Lung (tissue), 12 donors: ENCODE data around the gene VSNL1. TPM values are rescaled to one million over a fixed set of nuclear protein-coding genes. Genes with fewer than 3 reads are reported as not detected.

ENCODE experiments used
- ATAC-seq: fragments of 200-7000 bp; cut with Tn5 transposase; one replicate; pipeline ENCODE4 v1.9.1; 2020; ENCODE audit warnings: moderate number of reproducible peaks; ENCODE audit not compliant: insufficient read depth, low FRiP score
- DNase-seq, 3 donors: peaks; one replicate each; pipeline ENCODE4 v3.0.0-alpha.2; 2013 to 2017
- H3K27ac ChIP-seq, 2 donors: one replicate each; pipeline ENCODE4 v1.5.1; 2013; ENCODE audit warnings: mild to moderate bottlenecking in 2 of 2, moderate library complexity in 2 of 2, control low read depth in 1 of 2, inconsistent platforms in 1 of 2, low read depth in 1 of 2, low read length in 1 of 2
- H3K27me3 ChIP-seq, 3 donors: one replicate each; pipeline ENCODE4 v1.5.1; 2013; ENCODE audit warnings: low read length in 2 of 3; ENCODE audit not compliant: control insufficient read depth in 3 of 3, insufficient read depth in 3 of 3
- H3K36me3 ChIP-seq, 4 donors: one replicate each; pipeline ENCODE4 v1.5.1; 2013; ENCODE audit warnings: low read length in 4 of 4, mild to moderate bottlenecking in 1 of 4, moderate library complexity in 1 of 4; ENCODE audit not compliant: control insufficient read depth in 4 of 4, insufficient read depth in 4 of 4
- H3K4me1 ChIP-seq, 5 donors: one replicate each; pipeline ENCODE4 v1.5.1; 2013; ENCODE audit warnings: low read length in 5 of 5, mild to moderate bottlenecking in 2 of 5, moderate library complexity in 1 of 5; ENCODE audit not compliant: control insufficient read depth in 5 of 5, insufficient read depth in 5 of 5
- H3K4me3 ChIP-seq: one replicate; pipeline ENCODE4 v1.5.1; 2013; ENCODE audit warnings: mild to moderate bottlenecking, control low read depth, moderate library complexity
- H3K9ac ChIP-seq, 2 donors: one replicate each; pipeline ENCODE4 v1.5.1; 2013; ENCODE audit warnings: low read length in 2 of 2, control low read depth in 1 of 2; ENCODE audit not compliant: insufficient read depth in 1 of 2
- H3K9me3 ChIP-seq, 4 donors: one replicate each; pipeline ENCODE4 v1.5.1; 2013; ENCODE audit warnings: low read length in 3 of 4, mild to moderate bottlenecking in 1 of 4, moderate library complexity in 1 of 4; ENCODE audit not compliant: control insufficient read depth in 4 of 4, insufficient read depth in 3 of 4
- WGBS, 2 donors: extraction: QIAGEN DNeasy Blood & Tissue Kit; methylation state at CpG; one replicate each; pipeline ENCODE4 v1.1.7; 2013; 5-methylcytosine and 5-hydroxymethylcytosine counted together
- polyA plus RNA-seq, 2 donors: library from polyadenylated mRNA; stranded (reverse); fragments of 200-250 nt; gene quantifications; one replicate each; pipeline ENCODE4 v1.2.1, GENCODE V29; 2013
- total RNA-seq, 2 donors: library from RNA; depleted of rRNA in 1 of 2; stranded (reverse); fragments of >200 nt in 1 of 2; gene quantifications; one replicate each; pipeline ENCODE4 v1.2.1, GENCODE V29; 2014 to 2021
- TF ChIP-seq, protein P1 (sequence below): IDR thresholded peaks from 2 replicates; pipeline ENCODE4 v1.5.1; 2012; ENCODE audit warnings: mild to moderate bottlenecking; ENCODE audit errors: control extremely low read depth, extremely low read depth
- donor health status: control.
- donor health status: control.
- donor health status: Bipolar disorder and iron deficiency.
- donor health status: healthy.
- donor health status: DM: yes; HTN: yes; CAD: no.

The VSNL1 gene
- total and polyA plus RNA-seq, 4 donors = 0.87 to 6.9 (median 1.5) TPM

DNA sequence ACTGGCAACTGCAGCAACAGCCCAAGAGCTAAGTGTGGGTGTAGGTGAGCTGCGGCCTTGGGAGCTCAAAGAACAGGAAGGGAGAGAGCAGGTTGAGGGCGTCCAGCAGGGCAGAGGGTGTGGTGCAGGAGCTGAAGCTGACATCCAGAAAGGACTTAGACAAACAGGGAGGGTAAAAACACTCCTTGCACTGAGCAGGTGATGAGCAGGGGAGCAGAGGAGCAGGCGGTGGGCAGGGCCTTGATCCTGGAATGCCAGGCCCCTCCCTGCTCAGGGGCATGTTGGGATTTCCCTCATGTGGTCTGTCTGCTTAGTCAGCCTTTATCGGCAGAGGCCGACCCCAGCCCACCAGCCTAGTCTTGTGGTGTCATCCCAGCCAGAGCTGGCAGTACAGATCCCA, 63.6 kb downstream of the VSNL1 start:
- Histone ChIP-seq H3K36me3 (no peaks in the 10 kb centered on the region), H3K27me3 (no peaks in the 10 kb centered on the region), H3K9me3 (peaks cover 0 to 2% (median 0%) of the 10 kb centered on the region in 4 donors), H3K9ac (no peak overlapping the region), H3K4me1 (peaks cover 0 to under 1% (median 0%) of the 10 kb centered on the region in 5 donors), H3K4me3 (no peak overlapping the region), H3K27ac (no peak overlapping the region)
- 92 to 95% methylated on average over 5 of the region's 5 CpGs for WGBS, 2 donors
- TF ChIP-seq, protein P1, sequence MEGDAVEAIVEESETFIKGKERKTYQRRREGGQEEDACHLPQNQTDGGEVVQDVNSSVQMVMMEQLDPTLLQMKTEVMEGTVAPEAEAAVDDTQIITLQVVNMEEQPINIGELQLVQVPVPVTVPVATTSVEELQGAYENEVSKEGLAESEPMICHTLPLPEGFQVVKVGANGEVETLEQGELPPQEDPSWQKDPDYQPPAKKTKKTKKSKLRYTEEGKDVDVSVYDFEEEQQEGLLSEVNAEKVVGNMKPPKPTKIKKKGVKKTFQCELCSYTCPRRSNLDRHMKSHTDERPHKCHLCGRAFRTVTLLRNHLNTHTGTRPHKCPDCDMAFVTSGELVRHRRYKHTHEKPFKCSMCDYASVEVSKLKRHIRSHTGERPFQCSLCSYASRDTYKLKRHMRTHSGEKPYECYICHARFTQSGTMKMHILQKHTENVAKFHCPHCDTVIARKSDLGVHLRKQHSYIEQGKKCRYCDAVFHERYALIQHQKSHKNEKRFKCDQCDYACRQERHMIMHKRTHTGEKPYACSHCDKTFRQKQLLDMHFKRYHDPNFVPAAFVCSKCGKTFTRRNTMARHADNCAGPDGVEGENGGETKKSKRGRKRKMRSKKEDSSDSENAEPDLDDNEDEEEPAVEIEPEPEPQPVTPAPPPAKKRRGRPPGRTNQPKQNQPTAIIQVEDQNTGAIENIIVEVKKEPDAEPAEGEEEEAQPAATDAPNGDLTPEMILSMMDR = no peak
- DNase-seq (no peak), ATAC-seq (no peak)

DNA sequence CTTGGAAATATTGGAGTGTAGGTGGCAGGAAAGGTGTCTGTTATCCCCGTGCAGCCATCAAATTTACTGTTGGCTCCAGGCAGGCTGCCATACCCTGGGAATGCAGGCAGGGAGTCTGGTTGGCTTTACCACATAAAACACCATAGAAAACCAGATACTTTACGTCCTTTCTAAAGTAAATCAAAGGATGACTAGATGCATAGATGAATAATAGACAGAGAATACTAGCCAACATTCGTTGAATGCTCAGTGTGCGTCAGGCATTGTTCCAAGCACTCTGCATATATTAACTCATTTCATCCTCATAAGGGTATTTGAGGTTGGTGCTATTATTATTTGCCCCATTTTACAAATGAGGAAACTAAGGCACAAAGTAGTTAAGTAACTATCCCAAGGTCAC, 65.2 kb downstream of the VSNL1 start:
- H3K27ac ChIP-seq = no peak overlapping the region
- peaks cover 0 to 2% (median 0%) of the 10 kb centered on the region in 4 donors for H3K9me3 ChIP-seq
- DNase-seq (no peak), ATAC-seq (no peak)
- no peak overlapping the region for H3K4me3 ChIP-seq
- no peaks in the 10 kb centered on the region for H3K27me3 ChIP-seq
- peaks cover 0 to 11% (median 4%) of the 10 kb centered on the region in 5 donors for H3K4me1 ChIP-seq
- TF ChIP-seq, protein P1 = no peak
- WGBS, 2 donors = 87 to 88% methylated on average over 4 of the region's 4 CpGs
- H3K36me3 ChIP-seq = no peaks in the 10 kb centered on the region
- H3K9ac ChIP-seq = no peak overlapping the region

DNA sequence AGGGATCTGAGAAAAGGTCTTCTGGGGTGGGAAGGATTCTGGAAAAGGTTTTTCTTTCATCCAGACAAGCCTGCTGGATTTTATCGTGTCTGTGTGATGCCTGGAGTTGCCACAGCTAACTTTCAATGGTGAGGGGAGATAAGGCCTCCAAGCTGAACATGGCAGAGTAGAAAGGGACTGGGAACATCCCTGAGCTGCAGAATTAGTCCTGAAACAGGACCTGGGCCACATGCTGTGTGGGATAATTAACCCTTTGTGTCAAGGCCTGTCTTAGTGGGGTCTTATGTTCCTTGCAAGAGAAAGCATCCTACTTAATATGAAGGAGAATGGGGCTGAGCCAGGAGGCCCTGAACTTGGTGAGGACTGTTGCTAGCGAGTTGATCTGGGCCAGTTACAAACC, 66.4 kb downstream of the VSNL1 start:
- no peak overlapping the region for H3K9ac ChIP-seq
- ATAC-seq (no peak), DNase-seq (no peak)
- H3K4me3 ChIP-seq = no peak overlapping the region
- TF ChIP-seq, protein P1 = no peak
- no peak overlapping the region for H3K27ac ChIP-seq
- peaks cover 0 to 2% (median 0%) of the 10 kb centered on the region in 4 donors for H3K9me3 ChIP-seq
- 79 to 85% methylated on average over 2 of the region's 2 CpGs for WGBS, 2 donors
- no peaks in the 10 kb centered on the region for H3K36me3 ChIP-seq
- H3K27me3 ChIP-seq = no peaks in the 10 kb centered on the region
- H3K4me1 ChIP-seq = peaks cover 0 to 11% (median 4%) of the 10 kb centered on the region in 5 donors

DNA sequence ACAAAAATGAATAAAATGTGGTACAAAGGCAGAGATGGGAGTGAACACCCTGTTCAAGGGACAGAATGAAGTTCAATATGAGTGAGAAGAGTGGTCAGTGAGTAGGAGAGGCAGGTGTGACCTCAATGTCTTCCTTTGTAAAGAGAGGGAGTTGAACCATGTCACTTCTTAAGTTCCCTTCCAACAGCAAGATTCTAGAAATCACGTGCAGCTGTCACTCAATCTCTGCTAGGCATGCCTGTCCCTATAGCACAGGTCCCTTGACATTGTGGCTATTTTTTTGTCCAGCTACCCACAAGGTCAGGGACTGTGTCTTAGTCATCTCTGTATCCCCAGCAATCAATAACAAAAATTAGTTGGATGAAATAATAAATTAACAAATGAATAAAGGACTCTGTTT, 66.9 kb downstream of the VSNL1 start:
- H3K9ac ChIP-seq = no peak overlapping the region
- TF ChIP-seq, protein P1 = no peak
- H3K4me3 ChIP-seq = no peak overlapping the region
- peaks cover 0 to 11% (median 4%) of the 10 kb centered on the region in 5 donors for H3K4me1 ChIP-seq
- H3K36me3 ChIP-seq = no peaks in the 10 kb centered on the region
- H3K9me3 ChIP-seq = peaks cover 0 to 2% (median 0%) of the 10 kb centered on the region in 4 donors
- ATAC-seq (no peak), DNase-seq (no peak)
- H3K27me3 ChIP-seq = no peaks in the 10 kb centered on the region
- H3K27ac ChIP-seq = no peak overlapping the region
- 73 to 92% methylated on average over 1 of the region's 1 CpG for WGBS, 2 donors
